TTC549 (cell line): ENCODE measurements around the gene IL22RA1.
A peak's percentile ranks its signal among the peaks of the same experiment; 100 is the strongest.

Experiments used
- FAIRE-seq: peaks from 2 replicates; lab custom pipeline; 2012; peaks lifted over from hg19 to GRCh38; lab: Jason Lieb, UNC

The IL22RA1 gene

DNA sequence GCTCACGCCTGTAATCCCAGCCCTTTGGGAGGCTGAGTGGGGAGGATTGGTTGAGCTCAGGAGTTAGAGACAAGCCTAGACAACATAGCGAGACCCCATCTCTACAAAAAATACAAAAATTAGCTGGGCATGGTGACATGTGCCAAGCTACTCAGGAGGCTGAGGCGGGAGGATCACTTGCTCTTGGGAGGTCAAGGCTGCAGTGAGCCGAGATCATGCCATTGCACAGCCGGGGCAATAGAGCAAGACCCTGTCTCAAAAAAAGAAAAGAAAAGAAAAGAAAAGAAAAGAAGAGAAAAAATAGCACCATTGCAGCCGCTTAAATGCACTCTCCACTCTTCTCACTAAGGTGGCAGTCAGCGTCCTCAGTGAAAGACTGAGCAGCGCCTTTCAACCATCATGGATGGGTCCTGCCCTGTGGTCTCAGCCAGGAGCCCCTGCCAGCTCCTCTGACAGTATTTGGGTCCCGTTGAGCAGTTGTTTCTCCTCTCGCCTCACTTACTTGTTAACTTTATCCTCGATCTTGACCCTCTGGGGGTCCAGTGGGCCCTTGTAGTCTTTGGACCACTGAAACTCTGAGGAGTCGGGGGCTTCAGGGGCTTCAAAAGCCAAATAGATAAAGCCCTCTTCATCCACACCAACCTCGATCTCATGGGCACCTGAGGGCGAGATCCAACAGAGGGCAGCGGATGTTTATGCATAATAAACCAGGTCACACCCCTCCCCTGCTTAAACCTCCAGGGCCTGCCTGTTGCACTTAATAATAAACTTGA lies 67.9 kb downstream of the IL22RA1 start:
- FAIRE-seq, result no peak

DNA sequence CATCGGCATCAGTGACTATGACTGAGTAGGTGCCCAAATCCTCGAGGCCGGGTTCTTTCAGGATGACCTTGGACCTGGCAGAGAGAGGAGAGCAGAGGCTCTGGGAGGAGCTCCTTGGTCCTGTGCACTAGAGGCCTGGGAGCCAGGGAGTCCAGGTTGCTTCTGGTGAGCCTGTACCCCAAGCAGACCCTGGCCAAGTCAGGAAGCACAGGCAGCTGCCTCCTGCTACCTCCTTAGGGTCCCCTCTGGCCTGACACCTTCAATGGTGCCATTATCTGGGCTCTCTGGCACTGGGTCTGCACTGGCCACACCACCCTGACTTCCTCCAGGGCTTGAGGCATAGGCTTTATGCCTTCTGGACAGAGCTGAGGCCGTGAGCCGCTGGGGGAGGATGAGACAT lies 68.7 kb downstream of the IL22RA1 start:
- no peak for FAIRE-seq

DNA sequence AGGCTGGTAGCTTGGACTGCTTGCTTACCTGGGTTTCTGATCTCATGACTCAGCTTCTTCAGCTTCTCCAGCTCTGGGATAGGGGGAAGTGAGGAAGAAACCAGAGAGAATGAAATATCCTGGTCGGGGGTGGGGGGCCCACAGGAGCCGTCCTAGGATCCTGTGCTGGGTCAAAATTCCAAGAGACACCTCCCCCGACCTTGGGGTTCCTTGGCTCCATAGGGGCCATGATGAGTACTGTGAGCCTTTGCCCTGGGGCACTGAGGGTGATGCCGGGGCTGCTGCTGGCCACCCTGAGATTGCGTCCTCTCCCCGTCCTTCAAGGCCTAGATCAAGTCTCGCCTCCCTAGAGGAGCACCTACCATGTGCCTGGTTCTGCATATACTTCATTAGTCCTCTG lies 71.0 kb downstream of the IL22RA1 start:
- no peak for FAIRE-seq

DNA sequence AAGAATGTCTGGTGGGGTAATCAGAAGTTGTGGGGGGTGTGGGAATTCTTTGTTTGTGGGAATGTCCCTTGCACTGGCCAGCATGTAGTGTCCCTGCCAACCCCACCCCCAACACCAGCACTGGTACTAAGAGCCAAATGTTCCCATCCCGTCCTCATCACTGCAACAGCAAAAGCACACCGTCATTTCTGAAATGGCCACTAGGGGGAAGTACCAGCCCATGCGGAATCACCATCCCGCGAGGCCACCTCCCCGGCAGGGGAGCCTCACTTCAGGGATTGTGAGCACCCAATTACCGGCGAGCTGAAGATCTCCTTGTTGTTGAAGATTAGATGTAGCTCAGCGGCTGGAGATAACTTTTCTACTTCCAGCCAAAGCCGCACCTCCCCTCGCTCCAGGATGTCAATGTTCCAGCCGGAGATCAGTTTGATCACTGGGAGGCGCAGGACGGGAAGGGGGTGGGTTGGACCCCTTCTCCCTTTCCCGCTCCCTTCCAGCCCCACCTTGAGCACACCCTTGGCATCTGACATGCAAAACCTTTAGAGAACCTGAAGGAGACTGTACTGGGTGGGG lies 72.0 kb downstream of the IL22RA1 start:
- FAIRE-seq, result peak; percentile 67

DNA sequence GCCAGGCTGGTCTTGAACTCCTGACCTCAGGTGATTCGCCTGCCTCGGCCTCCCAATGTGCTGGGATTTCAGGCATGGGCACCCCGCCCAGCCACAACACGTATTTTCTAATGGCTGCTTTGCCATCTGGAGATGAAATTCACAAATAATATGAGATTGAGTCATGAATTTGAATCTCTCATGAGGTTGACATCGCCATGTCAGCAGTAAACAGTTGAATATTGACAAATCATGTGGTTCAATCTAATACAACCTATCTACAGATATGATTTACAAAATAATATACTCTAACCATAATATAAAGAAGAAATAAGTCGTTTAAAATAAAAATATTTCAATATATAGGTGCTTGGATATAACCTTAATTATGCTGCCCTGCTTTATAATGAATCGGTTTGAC lies 73.1 kb downstream of the IL22RA1 start:
- FAIRE-seq, result no peak
